ENCODE results near the gene KLHL14.

KLHL14 gene

GRCh38 chr18:32707586-32707985, 65.2 kb downstream of the KLHL14 start:
- no peak for TF ChIP-seq CTCF (IDR thresholded peaks at IDR 0.05; ENCODE audit: low read depth, low read length, missing control alignments)
- DNase-seq (ENCODE audit: low read depth), result no peak
- H3K4me3 ChIP-seq (ENCODE audit: low read depth, low read length), result no peak overlapping the region

GRCh38 chr18:32707147-32707546, 65.7 kb downstream of the KLHL14 start:
- DNase-seq (ENCODE audit: low read depth), result no peak

GRCh38 chr18:32701313-32701712, 71.5 kb downstream of the KLHL14 start:
- no peak for TF ChIP-seq CTCF (IDR thresholded peaks at IDR 0.05; ENCODE audit: low read depth, low read length, missing control alignments)
- DNase-seq (ENCODE audit: low read depth), result no peak
- no peak overlapping the region for H3K4me3 ChIP-seq (ENCODE audit: low read depth, low read length)

More at GRCh38 chr18:32707147-32707546, 65.7 kb downstream of the KLHL14 start:
- H3K4me3 ChIP-seq (ENCODE audit: low read depth, low read length), result no peak overlapping the region
- no peak for TF ChIP-seq CTCF (IDR thresholded peaks at IDR 0.05; ENCODE audit: low read depth, low read length, missing control alignments)

- TF ChIP-seq CTCF (IDR thresholded peaks at IDR 0.05; ENCODE audit: low read depth, low read length, missing control alignments), result no peak
- no peak for DNase-seq (ENCODE audit: low read depth)
- H3K4me3 ChIP-seq (ENCODE audit: low read depth, low read length), result no peak overlapping the region
These were observed 74.7 kb downstream of the KLHL14 start for GRCh38 chr18:32698153-32698552.

- TF ChIP-seq CTCF (IDR thresholded peaks at IDR 0.05; ENCODE audit: low read depth, low read length, missing control alignments), result no peak
- H3K4me3 ChIP-seq (ENCODE audit: low read depth, low read length), result no peak overlapping the region
- no peak for DNase-seq (ENCODE audit: low read depth)
These were observed 76.4 kb downstream of the KLHL14 start for GRCh38 chr18:32696376-32696775.

- no peak for TF ChIP-seq CTCF (IDR thresholded peaks at IDR 0.05; ENCODE audit: low read depth, low read length, missing control alignments)
- no peak overlapping the region for H3K4me3 ChIP-seq (ENCODE audit: low read depth, low read length)
- DNase-seq (ENCODE audit: low read depth), result no peak
These were observed 77.3 kb downstream of the KLHL14 start for GRCh38 chr18:32695534-32695933.

- DNase-seq (ENCODE audit: low read depth), result no peak
- no peak for TF ChIP-seq CTCF (IDR thresholded peaks at IDR 0.05; ENCODE audit: low read depth, low read length, missing control alignments)
- H3K4me3 ChIP-seq (ENCODE audit: low read depth, low read length), result no peak overlapping the region
These were observed 84.0 kb downstream of the KLHL14 start for GRCh38 chr18:32688821-32689220.
